Ovary (tissue), 3 donors: Measurements from ENCODE around the gene UGGT2.

Source experiments
- CTCF ChIP-seq, 3 donors: fragments of 450-650 bp in 2 of 3; fragments of 200-600 bp in 1 of 3; IDR thresholded peaks; one replicate each; pipeline versions ENCODE4 v1.5.1 to v1.8.0; 2016 to 2022; ENCODE audit warnings: antibody characterized with exemption in 3 of 3, mild to moderate bottlenecking in 1 of 3
- POLR2A ChIP-seq: fragments of 450-650 bp; IDR thresholded peaks from one replicate; pipeline ENCODE4 v1.6.1; 2017; ENCODE audit warnings: antibody characterized with exemption, mild to moderate bottlenecking, moderate library complexity
- donor health status: DM: no; HTN: no; CAD: no.

GRCh38 chr13:96068729-96069128 is 15.5 kb upstream of the UGGT2 start:
- TF ChIP-seq CTCF (IDR thresholded peaks at IDR 0.05) (no peak), POLR2A (no peak)
